ENCODE results near the gene PLEKHM2. TPM values are rescaled to one million over a fixed set of nuclear protein-coding genes. Genes with fewer than 3 reads are reported as not detected.

Gene PLEKHM2
- total RNA-seq, 1 experiment from 2014 or later: 33.3 TPM

GRCh38 chr1:15730936-15731335 is 46.8 kb downstream of the PLEKHM2 start:
- Histone ChIP-seq H3K27me3 (replicated peaks; ENCODE audit: control insufficient read depth, insufficient read depth, low read length) (no peaks in the 10 kb centered on the region), H3K9me3 (no peaks in the 10 kb centered on the region), H3K4me1 (peaks cover 10% of the 10 kb centered on the region), H3K4me3 (ENCODE audit: low read depth, low read length) (no peak overlapping the region), H3K36me3 (ENCODE audit: control insufficient read depth, insufficient read depth, low read length) (no peaks in the 10 kb centered on the region)
- Mint-ChIP-seq H3K36me3 (ENCODE audit: insufficient read depth, unreplicated experiment) (peaks cover 27% of the 10 kb centered on the region), H3K27ac (ENCODE audit: unreplicated experiment) (no peak overlapping the region), H3K9me3 (ENCODE audit: unreplicated experiment) (no peaks in the 10 kb centered on the region), H3K27me3 (ENCODE audit: insufficient read depth, unreplicated experiment) (no peaks in the 10 kb centered on the region), H3K4me3 (ENCODE audit: unreplicated experiment) (no peak overlapping the region), H3K4me1 (ENCODE audit: low read depth, unreplicated experiment) (peaks cover 6% of the 10 kb centered on the region)
- TF ChIP-seq, protein P1, sequence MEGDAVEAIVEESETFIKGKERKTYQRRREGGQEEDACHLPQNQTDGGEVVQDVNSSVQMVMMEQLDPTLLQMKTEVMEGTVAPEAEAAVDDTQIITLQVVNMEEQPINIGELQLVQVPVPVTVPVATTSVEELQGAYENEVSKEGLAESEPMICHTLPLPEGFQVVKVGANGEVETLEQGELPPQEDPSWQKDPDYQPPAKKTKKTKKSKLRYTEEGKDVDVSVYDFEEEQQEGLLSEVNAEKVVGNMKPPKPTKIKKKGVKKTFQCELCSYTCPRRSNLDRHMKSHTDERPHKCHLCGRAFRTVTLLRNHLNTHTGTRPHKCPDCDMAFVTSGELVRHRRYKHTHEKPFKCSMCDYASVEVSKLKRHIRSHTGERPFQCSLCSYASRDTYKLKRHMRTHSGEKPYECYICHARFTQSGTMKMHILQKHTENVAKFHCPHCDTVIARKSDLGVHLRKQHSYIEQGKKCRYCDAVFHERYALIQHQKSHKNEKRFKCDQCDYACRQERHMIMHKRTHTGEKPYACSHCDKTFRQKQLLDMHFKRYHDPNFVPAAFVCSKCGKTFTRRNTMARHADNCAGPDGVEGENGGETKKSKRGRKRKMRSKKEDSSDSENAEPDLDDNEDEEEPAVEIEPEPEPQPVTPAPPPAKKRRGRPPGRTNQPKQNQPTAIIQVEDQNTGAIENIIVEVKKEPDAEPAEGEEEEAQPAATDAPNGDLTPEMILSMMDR (IDR thresholded peaks at IDR 0.05; ENCODE audit: insufficient read depth in 1 of 2, low read depth in 1 of 2, low read length in 1 of 2, severe bottlenecking in 1 of 2, unreplicated experiment in 1 of 2): no peak
- intact Hi-C loops (cut with micrococcal nuclease; ENCODE audit: unreplicated experiment): no loop called here
- no peak for DNase-seq
- BruUV-seq (replicated peaks): no TSS peak
- CTCF ChIA-PET: no interaction called here
- POLR2A ChIA-PET: no interaction called here

DNA sequence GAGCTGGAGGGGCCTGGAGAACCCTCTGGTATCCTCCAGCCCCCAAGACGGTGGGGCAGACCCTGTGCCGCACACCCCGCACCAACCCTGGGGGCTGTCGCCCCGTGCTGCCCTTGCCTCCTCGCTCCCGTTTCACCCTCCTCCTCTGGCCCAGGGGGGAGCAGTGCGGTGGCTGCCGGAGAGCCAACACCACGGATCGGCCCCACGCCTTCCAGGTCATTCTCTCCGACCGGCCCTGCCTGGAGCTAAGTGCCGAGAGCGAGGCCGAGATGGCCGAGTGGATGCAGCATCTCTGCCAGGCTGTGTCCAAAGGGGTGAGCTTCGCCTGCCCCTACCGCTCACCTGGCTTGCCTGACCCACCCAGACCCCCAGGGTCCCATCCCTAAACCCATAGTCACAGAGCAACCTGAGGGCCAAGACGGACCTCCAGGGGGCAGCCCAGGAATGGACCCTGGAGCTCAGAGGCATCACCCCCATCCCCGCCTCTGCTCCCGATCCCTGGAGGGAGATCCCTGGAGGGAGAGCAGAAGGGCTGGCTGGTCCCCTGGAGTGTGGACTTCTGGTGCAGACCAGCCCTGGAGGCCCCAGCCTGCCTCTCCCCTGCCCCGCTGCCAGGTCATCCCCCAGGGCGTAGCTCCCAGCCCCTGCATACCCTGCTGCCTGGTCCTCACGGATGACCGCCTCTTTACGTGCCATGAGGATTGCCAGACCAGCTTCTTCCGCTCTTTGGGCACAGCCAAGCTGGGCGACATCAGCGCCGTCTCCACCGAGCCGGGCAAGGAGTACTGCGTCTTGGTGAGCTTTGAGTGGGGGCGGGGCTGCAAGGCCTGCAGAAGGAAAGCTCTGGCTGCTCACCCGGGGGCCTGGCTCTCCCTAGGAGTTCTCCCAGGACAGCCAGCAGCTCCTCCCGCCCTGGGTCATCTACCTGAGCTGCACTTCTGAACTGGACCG is 47.9 kb downstream of the PLEKHM2 start:
- Mint-ChIP-seq H3K27ac (ENCODE audit: unreplicated experiment) (no peak overlapping the region), H3K36me3 (ENCODE audit: insufficient read depth, unreplicated experiment) (peaks cover 27% of the 10 kb centered on the region), H3K4me1 (ENCODE audit: low read depth, unreplicated experiment) (peaks cover 6% of the 10 kb centered on the region), H3K9me3 (ENCODE audit: unreplicated experiment) (no peaks in the 10 kb centered on the region), H3K27me3 (ENCODE audit: insufficient read depth, unreplicated experiment) (no peaks in the 10 kb centered on the region), H3K4me3 (ENCODE audit: unreplicated experiment) (no peak overlapping the region)
- POLR2A ChIA-PET: no interaction called here
- BruUV-seq (replicated peaks): no TSS peak
- intact Hi-C loops (cut with micrococcal nuclease; ENCODE audit: unreplicated experiment): no loop called here
- H3K27me3 ChIP-seq (replicated peaks; ENCODE audit: control insufficient read depth, insufficient read depth, low read length): no peaks in the 10 kb centered on the region
- no peaks in the 10 kb centered on the region for H3K9me3 ChIP-seq
- TF ChIP-seq, protein P1 (IDR thresholded peaks at IDR 0.05; ENCODE audit: insufficient read depth in 1 of 2, low read depth in 1 of 2, low read length in 1 of 2, severe bottlenecking in 1 of 2, unreplicated experiment in 1 of 2): no peak
- CTCF ChIA-PET: no interaction called here
- no peak for DNase-seq
- peaks cover 10% of the 10 kb centered on the region for H3K4me1 ChIP-seq
- no peaks in the 10 kb centered on the region for H3K36me3 ChIP-seq (ENCODE audit: control insufficient read depth, insufficient read depth, low read length)
- H3K4me3 ChIP-seq (ENCODE audit: low read depth, low read length): no peak overlapping the region

DNA sequence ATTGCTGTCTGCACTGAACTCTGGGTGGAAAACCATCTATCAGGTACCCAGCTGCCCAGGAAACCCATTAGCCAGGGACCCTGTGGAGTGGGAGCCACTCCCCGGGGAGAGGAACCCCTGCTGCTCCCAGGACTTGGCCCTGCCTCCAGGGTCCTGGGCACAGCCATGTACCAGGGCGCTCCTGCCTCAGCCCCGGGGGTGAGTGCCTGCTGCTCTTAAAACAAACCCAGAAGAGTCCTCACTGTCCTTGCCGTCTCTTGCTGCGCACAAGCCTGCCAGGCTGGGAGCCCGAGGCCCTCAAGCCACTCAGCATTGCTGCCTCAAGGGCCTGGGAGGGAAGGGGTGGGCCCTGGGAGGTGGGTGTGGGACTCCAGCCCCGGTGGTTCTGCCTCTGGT is 48.6 kb downstream of the PLEKHM2 start:
- TF ChIP-seq, protein P1 (IDR thresholded peaks at IDR 0.05; ENCODE audit: insufficient read depth in 1 of 2, low read depth in 1 of 2, low read length in 1 of 2, severe bottlenecking in 1 of 2, unreplicated experiment in 1 of 2): no peak
- no peak overlapping the region for H3K27ac Mint-ChIP-seq (ENCODE audit: unreplicated experiment)
- H3K9me3 ChIP-seq: no peaks in the 10 kb centered on the region
- peaks cover 10% of the 10 kb centered on the region for H3K4me1 ChIP-seq
- DNase-seq: no peak
- POLR2A ChIA-PET: no interaction called here
- no peaks in the 10 kb centered on the region for H3K27me3 ChIP-seq (replicated peaks; ENCODE audit: control insufficient read depth, insufficient read depth, low read length)
- intact Hi-C loops (cut with micrococcal nuclease; ENCODE audit: unreplicated experiment): no loop called here
- CTCF ChIA-PET: no interaction called here
- no peak overlapping the region for H3K4me3 ChIP-seq (ENCODE audit: low read depth, low read length)
- no peak overlapping the region for H3K4me3 Mint-ChIP-seq (ENCODE audit: unreplicated experiment)
- no peaks in the 10 kb centered on the region for H3K9me3 Mint-ChIP-seq (ENCODE audit: unreplicated experiment)
- BruUV-seq (replicated peaks): no TSS peak
- no peaks in the 10 kb centered on the region for H3K36me3 ChIP-seq (ENCODE audit: control insufficient read depth, insufficient read depth, low read length)
- H3K27me3 Mint-ChIP-seq (ENCODE audit: insufficient read depth, unreplicated experiment): no peaks in the 10 kb centered on the region
- H3K36me3 Mint-ChIP-seq (ENCODE audit: insufficient read depth, unreplicated experiment): peaks cover 20% of the 10 kb centered on the region
- H3K4me1 Mint-ChIP-seq (ENCODE audit: low read depth, unreplicated experiment): peaks cover 6% of the 10 kb centered on the region

Data from Caco-2 (cell line).